ENCODE measurements around the gene GPATCH2. TPM values are rescaled to one million over a fixed set of nuclear protein-coding genes. Genes with fewer than 3 reads are reported as not detected.

The GPATCH2 gene
- 13.5 TPM for total RNA-seq

- no peaks in the 10 kb centered on the region for H3K36me3 ChIP-seq
- TF ChIP-seq CTCF (IDR thresholded peaks at IDR 0.05) (no peak), POLR2AphosphoS5 (IDR thresholded peaks at IDR 0.05; ENCODE audit: insufficient read depth in 1 of 2, low read depth in 1 of 2) (peak; percentile 72 to 80)
- H3K27ac ChIP-seq, result peak within 1 kb of the TSS; percentile 81
- peaks cover 34% of the 10 kb centered on the region for H3K4me1 ChIP-seq
- intact Hi-C loops (cut with DNase I), result no loop called here
- DNase-seq (ENCODE audit: extremely low spot score in 2 of 2), result peak in 1 of 2 donors; percentile 87
- no peaks in the 10 kb centered on the region for H3K27me3 ChIP-seq
- no peaks in the 10 kb centered on the region for H3K9me3 ChIP-seq
- peak within 1 kb of the TSS; percentile 79 to 94 for H3K4me3 ChIP-seq
These were observed at the start of gene GPATCH2, which contains the start of gene SPATA17 for GRCh38 chr1:217630711-217631591. GPATCH2 (minus strand) TSS chr1:217631090; CDS start chr1:217630971, 119 bp downstream. SPATA17 (plus strand) TSS chr1:217631344; CDS start chr1:217631379, 35 bp downstream.

DNA sequence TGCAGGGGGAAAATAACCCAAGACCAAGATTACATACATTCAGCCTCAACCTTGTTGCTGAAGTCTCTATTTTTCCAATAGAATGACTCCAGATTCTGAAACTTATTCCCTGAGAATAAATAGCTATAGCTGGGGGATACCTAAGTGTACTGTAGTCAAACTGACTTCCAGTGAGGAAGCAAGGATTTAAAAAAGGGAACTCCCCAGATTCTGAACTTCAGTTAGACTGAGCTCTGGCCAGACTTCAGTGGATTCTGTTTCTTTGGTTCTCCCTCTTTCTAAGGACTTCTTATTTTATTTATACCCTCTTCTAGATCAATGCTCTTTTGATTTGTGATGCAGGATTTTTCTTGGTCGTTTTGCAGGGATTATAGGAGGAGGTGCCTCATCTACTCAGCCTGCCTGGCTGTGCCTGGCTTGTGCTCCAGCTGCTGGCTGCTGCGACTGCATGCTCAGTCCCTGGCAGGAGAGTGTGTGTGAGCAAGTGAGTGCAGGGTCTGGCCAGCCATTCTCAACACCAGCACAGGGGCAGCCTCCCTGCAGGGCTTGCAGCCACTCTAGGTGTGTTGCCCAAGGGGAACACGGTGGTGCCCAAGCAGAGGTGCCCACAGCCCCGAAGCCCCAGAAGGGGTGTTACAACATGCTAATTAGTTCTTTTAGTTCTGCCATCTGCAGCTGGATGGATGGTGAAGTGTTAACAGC, 43.3 kb upstream of the GPATCH2 start:
- no peak for TF ChIP-seq POLR2A (IDR thresholded peaks at IDR 0.05)
- TF ChIP-seq CTCF (IDR thresholded peaks at IDR 0.05), result no peak
- no peak for TF ChIP-seq POLR2AphosphoS5 (IDR thresholded peaks at IDR 0.05; ENCODE audit: insufficient read depth in 1 of 2, low read depth in 1 of 2)
- Histone ChIP-seq H3K27ac (no peak overlapping the region), H3K4me3 (no peak overlapping the region), H3K4me1 (no peaks in the 10 kb centered on the region), H3K27me3 (no peaks in the 10 kb centered on the region), H3K36me3 (no peaks in the 10 kb centered on the region), H3K9me3 (no peaks in the 10 kb centered on the region)
- no peak for DNase-seq (ENCODE audit: extremely low spot score in 2 of 2)
- intact Hi-C loops (cut with DNase I), result loop anchor here (10.0 kb wide), 1 partner anchor 1771 kb away; no protein-coding TSS in a partner anchor

DNA sequence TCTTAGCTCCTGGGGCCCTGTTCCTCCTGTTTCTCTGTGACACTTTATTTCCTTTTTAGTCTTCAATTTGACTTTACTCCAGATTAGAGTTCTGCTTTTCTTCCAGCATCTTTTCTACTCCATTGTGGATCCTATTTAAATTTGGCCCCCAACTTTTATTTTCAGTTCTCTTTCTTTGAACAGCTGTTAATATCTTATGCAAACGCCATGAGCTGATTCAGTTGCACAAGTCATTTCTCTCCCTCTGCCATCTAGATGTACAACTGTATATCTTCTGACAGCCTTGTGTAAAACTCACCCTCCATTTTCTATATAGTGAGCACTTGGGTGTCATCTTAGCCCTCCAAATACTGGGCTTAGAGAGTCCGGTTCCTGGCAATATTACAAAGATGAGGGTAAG, 42.5 kb upstream of the GPATCH2 start:
- H3K36me3 ChIP-seq, result no peaks in the 10 kb centered on the region
- H3K9me3 ChIP-seq, result no peaks in the 10 kb centered on the region
- H3K4me1 ChIP-seq, result no peaks in the 10 kb centered on the region
- intact Hi-C loops (cut with DNase I), result loop anchor here (10.0 kb wide), 1 partner anchor 1771 kb away; no protein-coding TSS in a partner anchor
- H3K27me3 ChIP-seq, result no peaks in the 10 kb centered on the region
- H3K4me3 ChIP-seq, result no peak overlapping the region
- no peak for DNase-seq (ENCODE audit: extremely low spot score in 2 of 2)
- H3K27ac ChIP-seq, result no peak overlapping the region
- no peak for TF ChIP-seq CTCF (IDR thresholded peaks at IDR 0.05)
- no peak for TF ChIP-seq POLR2AphosphoS5 (IDR thresholded peaks at IDR 0.05; ENCODE audit: insufficient read depth in 1 of 2, low read depth in 1 of 2)
- no peak for TF ChIP-seq POLR2A (IDR thresholded peaks at IDR 0.05)

- DNase-seq (ENCODE audit: extremely low spot score in 2 of 2), result no peak
These were observed 37.6 kb upstream of the GPATCH2 start for GRCh38 chr1:217668351-217668940.

DNA sequence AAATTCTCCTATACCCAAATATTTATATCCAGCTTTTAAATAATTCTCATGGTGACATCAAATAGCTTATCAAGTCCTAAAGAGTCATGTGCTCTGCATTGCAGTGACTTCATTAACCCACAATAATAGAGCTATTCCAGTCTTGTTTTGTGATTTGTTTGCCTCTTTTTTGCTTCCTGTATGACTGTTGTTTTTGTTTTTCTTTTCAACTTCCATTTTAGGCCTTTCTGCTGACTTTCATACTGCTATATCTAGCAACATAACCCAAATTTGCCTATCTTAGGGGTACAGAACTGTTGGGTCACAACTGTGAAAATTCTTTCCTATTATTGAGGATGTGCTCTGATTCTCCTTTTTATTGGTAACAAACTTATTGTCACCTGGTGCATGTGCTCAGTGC, 30.5 kb upstream of the GPATCH2 start:
- TF ChIP-seq CTCF (IDR thresholded peaks at IDR 0.05) (no peak), POLR2AphosphoS5 (IDR thresholded peaks at IDR 0.05; ENCODE audit: insufficient read depth in 1 of 2, low read depth in 1 of 2) (no peak), POLR2A (IDR thresholded peaks at IDR 0.05) (no peak)
- Histone ChIP-seq H3K27me3 (no peaks in the 10 kb centered on the region), H3K9me3 (no peaks in the 10 kb centered on the region), H3K4me1 (peaks cover 6% of the 10 kb centered on the region), H3K27ac (no peak overlapping the region), H3K4me3 (no peak overlapping the region), H3K36me3 (no peaks in the 10 kb centered on the region)
- intact Hi-C loops (cut with DNase I), result no loop called here
- no peak for DNase-seq (ENCODE audit: extremely low spot score in 2 of 2)

More at GRCh38 chr1:217668351-217668940, 37.6 kb upstream of the GPATCH2 start:
- H3K4me3 ChIP-seq, result no peak overlapping the region
- H3K9me3 ChIP-seq, result no peaks in the 10 kb centered on the region
- no peaks in the 10 kb centered on the region for H3K4me1 ChIP-seq
- H3K27me3 ChIP-seq, result no peaks in the 10 kb centered on the region
- intact Hi-C loops (cut with DNase I), result no loop called here
- H3K36me3 ChIP-seq, result no peaks in the 10 kb centered on the region
- TF ChIP-seq POLR2A (IDR thresholded peaks at IDR 0.05) (no peak), POLR2AphosphoS5 (IDR thresholded peaks at IDR 0.05; ENCODE audit: insufficient read depth in 1 of 2, low read depth in 1 of 2) (no peak)
- no peak overlapping the region for H3K27ac ChIP-seq
